Lower leg skin (tissue), 3 donors: Measurements from ENCODE around the gene TMTC1.

Source experiments
- CTCF ChIP-seq, 3 donors: fragments of 450-650 bp; IDR thresholded peaks; one replicate each; pipeline ENCODE4 v1.5.1; 2016; ENCODE audit warnings: antibody characterized with exemption in 3 of 3, mild to moderate bottlenecking in 3 of 3, moderate library complexity in 2 of 3
- POLR2A ChIP-seq, 2 donors: fragments of 450-650 bp; IDR thresholded peaks; one replicate each; pipeline ENCODE4 v1.6.1; 2016 to 2017; ENCODE audit warnings: antibody characterized with exemption in 2 of 2, mild to moderate bottlenecking in 1 of 2, moderate library complexity in 1 of 2

- TF ChIP-seq CTCF (IDR thresholded peaks at IDR 0.05) (no peak), POLR2A (IDR thresholded peaks at IDR 0.05) (no peak)
Observed at GRCh38 chr12:29544428-29545101, 239.2 kb downstream of the TMTC1 start.
